AG09319 (cell line): ENCODE measurements around the gene TAX1BP3.

ENCODE experiments used
- DNase-seq: peaks from one replicate; pipeline ENCODE4 v3.0.0-alpha.2; 2010; ENCODE audit warnings: low read depth; ENCODE audit errors: extremely low read depth
- TF ChIP-seq, protein P1 (sequence below): IDR thresholded peaks from 2 replicates; pipeline ENCODE4 v1.5.1; 2011; ENCODE audit warnings: low read depth, mild to moderate bottlenecking, inconsistent platforms, low read length, moderate library complexity

TAX1BP3 gene

DNA sequence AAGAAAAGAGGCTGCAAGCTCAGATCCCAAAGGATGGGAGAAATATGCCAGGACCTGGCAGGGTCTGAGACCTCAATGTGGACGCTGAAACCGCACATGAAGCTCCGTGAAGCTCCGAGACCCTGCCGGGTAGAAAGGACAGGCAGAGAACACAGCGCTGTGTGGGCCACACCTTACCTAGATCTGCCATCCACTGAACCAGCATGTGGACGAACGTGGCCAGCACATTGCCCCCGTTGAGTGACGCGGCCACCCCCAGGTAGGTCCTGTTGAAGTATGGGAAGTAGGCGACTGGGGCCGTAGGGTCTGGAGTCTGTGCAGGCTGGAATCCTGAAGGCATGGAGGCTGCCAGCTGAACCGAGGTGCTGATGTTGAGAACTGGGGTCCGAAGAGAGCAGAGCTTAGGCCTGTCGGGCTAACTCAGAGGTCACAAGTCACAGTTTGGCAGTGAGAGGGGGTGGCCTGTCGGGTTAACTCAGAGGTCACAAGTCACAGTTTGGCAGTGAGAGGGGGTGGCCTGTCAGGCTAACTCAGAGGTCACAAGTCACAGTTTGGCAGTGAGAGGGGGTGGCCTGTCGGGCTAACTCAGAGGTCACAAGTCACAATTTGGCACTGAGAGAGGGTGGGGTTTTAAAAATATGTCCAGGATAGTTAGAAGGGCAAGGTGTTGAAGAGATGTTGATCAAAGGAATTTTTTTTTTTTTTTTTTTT, 53.1 kb downstream of the TAX1BP3 start:
- TF ChIP-seq, protein P1, sequence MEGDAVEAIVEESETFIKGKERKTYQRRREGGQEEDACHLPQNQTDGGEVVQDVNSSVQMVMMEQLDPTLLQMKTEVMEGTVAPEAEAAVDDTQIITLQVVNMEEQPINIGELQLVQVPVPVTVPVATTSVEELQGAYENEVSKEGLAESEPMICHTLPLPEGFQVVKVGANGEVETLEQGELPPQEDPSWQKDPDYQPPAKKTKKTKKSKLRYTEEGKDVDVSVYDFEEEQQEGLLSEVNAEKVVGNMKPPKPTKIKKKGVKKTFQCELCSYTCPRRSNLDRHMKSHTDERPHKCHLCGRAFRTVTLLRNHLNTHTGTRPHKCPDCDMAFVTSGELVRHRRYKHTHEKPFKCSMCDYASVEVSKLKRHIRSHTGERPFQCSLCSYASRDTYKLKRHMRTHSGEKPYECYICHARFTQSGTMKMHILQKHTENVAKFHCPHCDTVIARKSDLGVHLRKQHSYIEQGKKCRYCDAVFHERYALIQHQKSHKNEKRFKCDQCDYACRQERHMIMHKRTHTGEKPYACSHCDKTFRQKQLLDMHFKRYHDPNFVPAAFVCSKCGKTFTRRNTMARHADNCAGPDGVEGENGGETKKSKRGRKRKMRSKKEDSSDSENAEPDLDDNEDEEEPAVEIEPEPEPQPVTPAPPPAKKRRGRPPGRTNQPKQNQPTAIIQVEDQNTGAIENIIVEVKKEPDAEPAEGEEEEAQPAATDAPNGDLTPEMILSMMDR: no peak
- no peak for DNase-seq

DNA sequence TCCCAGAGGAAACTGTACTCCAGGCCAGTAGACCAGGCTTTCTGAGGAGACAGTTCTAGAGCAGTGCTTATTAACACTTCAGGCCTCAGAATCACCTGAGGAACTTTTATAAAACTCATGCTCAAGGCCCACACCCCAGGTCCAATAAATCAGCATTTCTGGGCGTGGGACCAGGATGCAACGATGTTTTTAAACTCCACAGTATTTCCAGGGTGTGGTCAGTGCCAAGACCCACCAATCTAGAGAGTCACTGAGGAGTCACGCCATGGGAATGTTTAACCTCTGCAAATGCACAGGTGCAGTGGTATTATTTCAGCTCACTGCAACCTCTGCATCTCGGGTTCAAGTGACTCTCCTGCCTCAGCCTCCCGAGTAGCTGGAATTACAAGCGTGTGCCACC, 55.3 kb downstream of the TAX1BP3 start:
- DNase-seq: no peak
- TF ChIP-seq, protein P1: no peak
